ENCODE data around the gene SBF1.

The SBF1 gene

GRCh38 chr22:50523458-50523805 is 48.6 kb upstream of the SBF1 start:
- ATAC-seq: no peak
- TF ChIP-seq ISL1 (CRISPR knock-in tag; IDR thresholded peaks at IDR 0.05) (no peak), RARB (CRISPR knock-in tag; IDR thresholded peaks at IDR 0.05) (no peak), BACH2 (CRISPR knock-in tag; IDR thresholded peaks at IDR 0.05; ENCODE audit: borderline replicate concordance) (no peak), TSHZ2 (CRISPR knock-in tag; IDR thresholded peaks at IDR 0.05) (no peak), ARNTL (CRISPR knock-in tag; IDR thresholded peaks at IDR 0.05; ENCODE audit: borderline replicate concordance, low read depth) (no peak), ZFP30 (CRISPR knock-in tag; IDR thresholded peaks at IDR 0.05) (no peak), SNAI2 (CRISPR knock-in tag; IDR thresholded peaks at IDR 0.05) (no peak), ZNF8 (CRISPR knock-in tag; IDR thresholded peaks at IDR 0.05) (no peak), GLIS3 (CRISPR knock-in tag; IDR thresholded peaks at IDR 0.05) (no peak), PATZ1 (CRISPR knock-in tag; IDR thresholded peaks at IDR 0.05; ENCODE audit: borderline replicate concordance) (no peak), ZC3H10 (CRISPR knock-in tag; IDR thresholded peaks at IDR 0.05) (no peak), ZFP3 (CRISPR knock-in tag; IDR thresholded peaks at IDR 0.05) (no peak), CREB5 (CRISPR knock-in tag; IDR thresholded peaks at IDR 0.05; ENCODE audit: low read depth) (no peak), TOX (CRISPR knock-in tag; IDR thresholded peaks at IDR 0.05; ENCODE audit: borderline replicate concordance) (no peak)

- TF ChIP-seq BACH2 (CRISPR knock-in tag; IDR thresholded peaks at IDR 0.05; ENCODE audit: borderline replicate concordance): no peak
- TF ChIP-seq TCF4 (CRISPR knock-in tag; IDR thresholded peaks at IDR 0.05; ENCODE audit: borderline replicate concordance): no peak
- no peak for TF ChIP-seq PPARA (CRISPR knock-in tag; IDR thresholded peaks at IDR 0.05; ENCODE audit: borderline replicate concordance)
- no peak for TF ChIP-seq ARNTL (CRISPR knock-in tag; IDR thresholded peaks at IDR 0.05; ENCODE audit: borderline replicate concordance, low read depth)
- no peak for TF ChIP-seq ZFP30 (CRISPR knock-in tag; IDR thresholded peaks at IDR 0.05)
- no peak for TF ChIP-seq TOX (CRISPR knock-in tag; IDR thresholded peaks at IDR 0.05; ENCODE audit: borderline replicate concordance)
- no peak for TF ChIP-seq ISL1 (CRISPR knock-in tag; IDR thresholded peaks at IDR 0.05)
- TF ChIP-seq ZNF8 (CRISPR knock-in tag; IDR thresholded peaks at IDR 0.05): no peak
- no peak for TF ChIP-seq POU6F1 (CRISPR knock-in tag; IDR thresholded peaks at IDR 0.05; ENCODE audit: borderline replicate concordance, low read depth)
- TF ChIP-seq OSR1 (CRISPR knock-in tag; IDR thresholded peaks at IDR 0.05): no peak
- TF ChIP-seq SNAI2 (CRISPR knock-in tag; IDR thresholded peaks at IDR 0.05): no peak
- no peak for TF ChIP-seq ZC3H10 (CRISPR knock-in tag; IDR thresholded peaks at IDR 0.05)
- TF ChIP-seq TSHZ2 (CRISPR knock-in tag; IDR thresholded peaks at IDR 0.05): no peak
- TF ChIP-seq CSDC2 (CRISPR knock-in tag; IDR thresholded peaks at IDR 0.05): no peak
- no peak for TF ChIP-seq ESRRG (CRISPR knock-in tag; IDR thresholded peaks at IDR 0.05)
- no peak for TF ChIP-seq GLIS3 (CRISPR knock-in tag; IDR thresholded peaks at IDR 0.05)
- TF ChIP-seq PATZ1 (CRISPR knock-in tag; IDR thresholded peaks at IDR 0.05; ENCODE audit: borderline replicate concordance): no peak
- ATAC-seq: no peak
Measured at GRCh38 chr22:50522806-50523438, 48.1 kb upstream of the SBF1 start.

Measured in SK-N-SH treated with all-trans-retinoic acid at 6 μM for 48 hours (cell line).